GM18502 (cell line): ENCODE results near the gene NOTCH3.

ENCODE experiments used
- ATAC-seq: cut with Tn5 transposase; IDR thresholded peaks from one replicate; pipeline ENCODE4 v1.9.1; 2021; ENCODE audit warnings: mild to moderate bottlenecking; ENCODE audit not compliant: unreplicated experiment, poor library complexity

Gene NOTCH3

GRCh38 chr19:15237759-15238638 lies 37.2 kb upstream of the NOTCH3 start:
- ATAC-seq, result no peak

- ATAC-seq, result no peak
Observed at GRCh38 chr19:15236886-15237285, 36.1 kb upstream of the NOTCH3 start.

- ATAC-seq, result no peak
Observed at GRCh38 chr19:15235781-15236180, 35.0 kb upstream of the NOTCH3 start.

GRCh38 chr19:15234431-15235130 lies 33.8 kb upstream of the NOTCH3 start:
- no peak for ATAC-seq

GRCh38 chr19:15231271-15231670 lies 30.5 kb upstream of the NOTCH3 start:
- ATAC-seq, result no peak

- no peak for ATAC-seq
Observed at GRCh38 chr19:15227261-15227660, 26.5 kb upstream of the NOTCH3 start.

GRCh38 chr19:15225760-15226159 lies 25.0 kb upstream of the NOTCH3 start:
- ATAC-seq, result no peak

- peak; percentile 12 for ATAC-seq
Observed at GRCh38 chr19:15223649-15224361, 23.0 kb upstream of the NOTCH3 start.

GRCh38 chr19:15222738-15223648 lies 22.2 kb upstream of the NOTCH3 start:
- ATAC-seq, result peak; percentile 65

GRCh38 chr19:15220833-15221232 lies 20.0 kb upstream of the NOTCH3 start:
- no peak for ATAC-seq

GRCh38 chr19:15218501-15218900 lies 17.7 kb upstream of the NOTCH3 start:
- ATAC-seq, result no peak

- ATAC-seq, result no peak
Observed at GRCh38 chr19:15216363-15216762, 15.6 kb upstream of the NOTCH3 start.

- ATAC-seq, result no peak
Observed at GRCh38 chr19:15213715-15214381, 13.1 kb upstream of the NOTCH3 start.

- ATAC-seq, result no peak
Observed at GRCh38 chr19:15212711-15213110, 11.9 kb upstream of the NOTCH3 start.

GRCh38 chr19:15210323-15210781 lies 9.6 kb upstream of the NOTCH3 start:
- no peak for ATAC-seq

GRCh38 chr19:15201374-15202023 lies 704 bp upstream of the NOTCH3 start:
- no peak for ATAC-seq

- no peak for ATAC-seq
Observed at GRCh38 chr19:15199661-15200552, 888 bp downstream of the NOTCH3 start.
